Gastrocnemius medialis (tissue), 4 donors: ENCODE results near the gene GRM8. TPM values are rescaled to one million over a fixed set of nuclear protein-coding genes. Genes with fewer than 3 reads are reported as not detected.

ENCODE experiments used
- ATAC-seq, 2 donors: fragments of 150-250 bp; one replicate each; pipeline ENCODE4 v1.9.1; 2016
- DNase-seq, 2 donors: peaks; one replicate each; pipeline ENCODE4 v3.0.0-alpha.2; 2019
- H3K27ac ChIP-seq, 4 donors: fragments of 200-600 bp; sonication (generic); 1 replicate in 1 of 4; 2 replicates in 3 of 4; pipeline ENCODE4 v1.5.1; 2016 to 2018; ENCODE audit warnings: mild to moderate bottlenecking in 2 of 4, moderate library complexity in 1 of 4
- H3K27me3 ChIP-seq, 3 donors: fragments of 200-600 bp; sonication (generic) in 2 of 3; 1 replicate in 1 of 3; 2 replicates in 2 of 3; pipeline versions ENCODE4 v1.5.1 to v1.6.0; 2016 to 2019; ENCODE audit warnings: mild to moderate bottlenecking in 1 of 3, moderate library complexity in 1 of 3
- H3K36me3 ChIP-seq, 2 donors: fragments of 200-600 bp; sonication (generic) in 1 of 2; one replicate each; pipeline ENCODE4 v1.5.1; 2017 to 2018
- H3K4me1 ChIP-seq, 2 donors: fragments of 200-600 bp; sonication (generic) in 1 of 2; one replicate each; pipeline ENCODE4 v1.5.1; 2016 to 2017; ENCODE audit warnings: mild to moderate bottlenecking in 2 of 2
- H3K4me3 ChIP-seq, 4 donors: fragments of 200-600 bp; sonication (generic) in 3 of 4; 1 replicate in 1 of 4; 2 replicates in 3 of 4; pipeline ENCODE4 v1.5.1; 2016 to 2019; ENCODE audit warnings: mild to moderate bottlenecking in 2 of 4
- H3K9me3 ChIP-seq, 3 donors: fragments of 200-600 bp; sonication (generic) in 2 of 3; 1 replicate in 1 of 3; 2 replicates in 2 of 3; pipeline ENCODE4 v1.5.1; 2016 to 2019
- POLR2A ChIP-seq, 2 donors: fragments of 450-650 bp; IDR thresholded peaks; one replicate each; pipeline ENCODE4 v1.6.1; 2017; ENCODE audit warnings: antibody characterized with exemption in 2 of 2, mild to moderate bottlenecking in 2 of 2, moderate library complexity in 2 of 2
- in situ Hi-C, 4 donors: fragments of 200-750 bp; cut with MboI; loops; one replicate each; pipeline versions ENCODE4 v1.15.0 to v1.8.0; 2017; ENCODE audit warnings: low sequenced_read_pairs in 4 of 4
- intact Hi-C: fragments of 100-400 bp; cut with DNase I; formaldehyde crosslinking; loops from one replicate; pipeline ENCODE4 v1.15.1; 2023; ENCODE audit warnings: low total_unique reads
- total RNA-seq, 4 donors: library from RNA; depleted of rRNA; stranded (reverse); fragments of >200 nt; gene quantifications; one replicate each; pipeline versions ENCODE4 v1.1.0 to v1.2.3, GENCODE V29; 2016
- TF ChIP-seq, protein P1 (sequence below), 5 experiments: fragments of 450-650 bp in 3 of 5; fragments of 200-600 bp in 2 of 5; sonication (generic) in 2 of 5; IDR thresholded peaks in 4 of 5; conservative IDR thresholded peaks in 1 of 5; 1 replicate in 4 of 5; 2 replicates in 1 of 5; pipeline ENCODE4 v1.5.1; 2016 to 2019; ENCODE audit warnings: antibody characterized with exemption in 5 of 5, mild to moderate bottlenecking in 3 of 5, moderate library complexity in 3 of 5

GRM8 gene
- total RNA-seq, 4 donors from 2014 or later = not detected

DNA sequence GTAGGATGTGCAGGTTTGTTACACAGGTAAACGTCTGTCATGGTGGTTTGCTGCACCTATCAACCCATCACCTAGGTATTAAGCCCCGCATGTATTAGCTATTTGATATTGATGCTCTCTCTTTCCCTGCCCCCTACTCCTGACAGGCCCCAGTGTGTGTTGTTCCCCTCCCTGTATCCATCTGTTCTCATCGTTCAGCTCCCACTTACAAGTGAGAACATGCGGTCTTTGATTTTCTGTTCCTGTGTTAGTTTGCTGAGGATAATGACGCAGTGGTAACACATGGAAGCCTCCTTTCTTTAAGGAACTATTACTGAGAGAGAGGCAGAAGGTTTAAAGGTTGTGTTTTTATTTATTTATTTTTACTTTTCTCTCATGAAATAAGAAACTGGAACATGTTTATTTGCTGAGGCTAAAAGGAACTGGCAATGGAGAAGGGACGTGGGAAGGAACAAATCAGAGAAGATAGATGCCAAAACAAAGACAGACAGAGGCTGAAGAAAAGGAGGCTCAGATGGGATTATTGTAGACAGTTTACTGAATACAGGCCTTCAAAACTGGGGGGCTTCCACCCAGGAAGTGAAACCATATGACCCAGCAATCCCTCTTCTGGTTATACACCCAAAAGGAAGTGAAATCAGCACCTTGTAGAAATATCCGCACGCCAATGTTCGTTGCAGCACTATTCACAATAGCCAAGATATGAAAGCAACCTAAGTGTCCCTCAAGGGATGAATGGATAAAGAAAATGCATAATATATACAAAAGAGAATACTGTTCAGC is 556.3 kb downstream of the GRM8 start:
- in situ Hi-C loops (no loop called here), intact Hi-C loops (no loop called here)
- H3K9me3 ChIP-seq = no peaks in the 10 kb centered on the region
- H3K27ac ChIP-seq = no peak overlapping the region
- TF ChIP-seq POLR2A (IDR thresholded peaks at IDR 0.05) = no peak
- TF ChIP-seq, protein P1, sequence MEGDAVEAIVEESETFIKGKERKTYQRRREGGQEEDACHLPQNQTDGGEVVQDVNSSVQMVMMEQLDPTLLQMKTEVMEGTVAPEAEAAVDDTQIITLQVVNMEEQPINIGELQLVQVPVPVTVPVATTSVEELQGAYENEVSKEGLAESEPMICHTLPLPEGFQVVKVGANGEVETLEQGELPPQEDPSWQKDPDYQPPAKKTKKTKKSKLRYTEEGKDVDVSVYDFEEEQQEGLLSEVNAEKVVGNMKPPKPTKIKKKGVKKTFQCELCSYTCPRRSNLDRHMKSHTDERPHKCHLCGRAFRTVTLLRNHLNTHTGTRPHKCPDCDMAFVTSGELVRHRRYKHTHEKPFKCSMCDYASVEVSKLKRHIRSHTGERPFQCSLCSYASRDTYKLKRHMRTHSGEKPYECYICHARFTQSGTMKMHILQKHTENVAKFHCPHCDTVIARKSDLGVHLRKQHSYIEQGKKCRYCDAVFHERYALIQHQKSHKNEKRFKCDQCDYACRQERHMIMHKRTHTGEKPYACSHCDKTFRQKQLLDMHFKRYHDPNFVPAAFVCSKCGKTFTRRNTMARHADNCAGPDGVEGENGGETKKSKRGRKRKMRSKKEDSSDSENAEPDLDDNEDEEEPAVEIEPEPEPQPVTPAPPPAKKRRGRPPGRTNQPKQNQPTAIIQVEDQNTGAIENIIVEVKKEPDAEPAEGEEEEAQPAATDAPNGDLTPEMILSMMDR (IDR thresholded peaks at IDR 0.05 in 4 of 5, conservative IDR thresholded peaks at IDR 0.05 in 1 of 5) = no peak
- no peaks in the 10 kb centered on the region for H3K27me3 ChIP-seq
- ATAC-seq (no peak), DNase-seq (no peak)
- no peak overlapping the region for H3K4me3 ChIP-seq
- no peaks in the 10 kb centered on the region for H3K4me1 ChIP-seq
- H3K36me3 ChIP-seq = no peaks in the 10 kb centered on the region

DNA sequence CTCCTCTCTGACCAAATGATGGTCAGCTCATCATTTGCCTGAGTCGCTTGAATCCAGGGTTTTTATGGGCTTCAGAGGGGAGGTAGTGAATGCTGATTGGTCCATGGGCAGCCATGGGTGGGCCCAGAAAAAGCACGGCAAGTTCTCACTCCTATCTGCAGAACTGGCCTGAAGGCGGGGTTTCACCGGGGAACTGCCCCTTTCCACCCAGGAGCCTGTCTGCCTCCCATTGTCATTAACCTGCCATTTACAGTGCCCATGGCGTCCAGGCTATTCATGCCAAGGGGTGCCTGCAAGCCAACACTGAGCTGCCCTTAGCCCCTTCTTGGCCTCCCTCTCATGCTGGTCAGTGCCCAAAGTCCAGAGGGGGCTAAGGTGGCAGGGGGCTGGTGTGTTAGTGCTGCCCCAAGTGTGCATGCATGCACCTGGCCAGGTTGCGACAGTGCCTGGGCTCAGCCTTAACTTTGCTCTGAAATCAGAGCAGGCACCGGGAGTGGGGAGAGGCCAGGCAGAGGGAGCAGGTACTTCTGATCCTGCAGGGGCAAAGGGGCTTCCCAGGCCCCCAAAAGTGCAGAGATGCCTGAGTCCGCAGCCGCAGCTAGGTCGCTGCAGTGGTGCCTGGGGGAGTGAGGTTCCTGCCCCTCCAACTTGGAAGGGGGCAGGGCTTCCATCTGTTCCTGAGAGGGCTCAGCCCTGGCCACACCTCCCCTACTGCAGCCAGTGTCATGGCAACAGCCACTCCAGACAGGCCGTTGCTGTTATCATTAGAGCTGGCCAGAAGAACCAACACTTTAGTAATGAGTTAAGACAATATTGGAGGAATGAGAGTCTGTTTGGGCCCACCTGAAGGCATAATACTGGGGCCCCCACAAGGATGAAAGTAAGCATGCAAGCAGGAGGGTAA is 561.6 kb downstream of the GRM8 start:
- no peak overlapping the region for H3K4me3 ChIP-seq
- H3K27me3 ChIP-seq = no peaks in the 10 kb centered on the region
- no peak for ATAC-seq
- no peak for DNase-seq
- H3K36me3 ChIP-seq = no peaks in the 10 kb centered on the region
- TF ChIP-seq, protein P1 (IDR thresholded peaks at IDR 0.05 in 4 of 5, conservative IDR thresholded peaks at IDR 0.05 in 1 of 5) = no peak
- no peak for TF ChIP-seq POLR2A (IDR thresholded peaks at IDR 0.05)
- H3K27ac ChIP-seq = no peak overlapping the region
- no peaks in the 10 kb centered on the region for H3K4me1 ChIP-seq
- H3K9me3 ChIP-seq = no peaks in the 10 kb centered on the region
- in situ Hi-C loops (no loop called here), intact Hi-C loops (no loop called here)

DNA sequence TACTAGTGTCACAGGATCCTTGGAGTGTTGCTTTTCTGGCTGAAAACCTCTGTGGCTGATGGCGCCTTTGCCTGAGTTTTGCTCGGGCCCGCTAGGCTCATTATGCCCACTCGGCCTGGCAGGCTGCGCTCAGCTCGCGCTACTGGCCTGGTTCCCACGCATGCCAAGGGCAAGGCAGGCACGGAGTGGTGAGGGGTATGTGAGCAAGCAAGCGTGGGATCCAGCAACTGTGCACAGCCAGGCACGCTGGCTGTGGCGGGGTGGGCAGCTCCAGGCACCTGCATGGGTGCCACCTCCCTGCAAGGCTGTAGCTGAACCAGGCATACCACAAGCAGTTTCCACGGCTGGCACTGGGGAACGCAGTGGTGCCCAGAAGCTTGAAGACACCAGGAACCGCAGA is 562.6 kb downstream of the GRM8 start:
- no peak overlapping the region for H3K4me3 ChIP-seq
- no peaks in the 10 kb centered on the region for H3K4me1 ChIP-seq
- H3K27me3 ChIP-seq = no peaks in the 10 kb centered on the region
- H3K27ac ChIP-seq = no peak overlapping the region
- H3K36me3 ChIP-seq = no peaks in the 10 kb centered on the region
- intact Hi-C loops (no loop called here), in situ Hi-C loops (no loop called here)
- DNase-seq (no peak), ATAC-seq (no peak)
- no peak for TF ChIP-seq POLR2A (IDR thresholded peaks at IDR 0.05)
- TF ChIP-seq, protein P1 (IDR thresholded peaks at IDR 0.05 in 4 of 5, conservative IDR thresholded peaks at IDR 0.05 in 1 of 5) = no peak
- H3K9me3 ChIP-seq = no peaks in the 10 kb centered on the region

DNA sequence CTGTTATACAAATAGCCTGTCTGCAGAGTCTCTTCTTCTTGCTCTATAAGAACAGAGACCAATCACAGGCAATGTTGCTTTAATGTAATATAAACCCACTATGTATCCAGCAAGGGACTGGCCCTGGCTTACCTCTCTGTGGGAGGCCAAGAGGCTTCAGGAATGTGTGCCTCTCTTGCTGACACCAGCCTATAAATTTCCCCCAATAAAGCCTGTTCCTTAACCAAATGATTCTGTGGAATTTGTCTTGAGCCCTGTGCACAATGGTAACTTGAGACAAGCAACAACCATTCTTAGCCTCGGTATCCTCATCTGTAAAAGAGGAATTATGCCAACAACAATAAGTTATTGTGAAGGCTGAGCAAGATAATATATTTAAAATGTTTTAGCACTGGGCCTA is 563.7 kb downstream of the GRM8 start:
- Histone ChIP-seq H3K9me3 (no peaks in the 10 kb centered on the region), H3K36me3 (no peaks in the 10 kb centered on the region), H3K27me3 (no peaks in the 10 kb centered on the region), H3K4me3 (no peak overlapping the region), H3K4me1 (no peaks in the 10 kb centered on the region), H3K27ac (no peak overlapping the region)
- DNase-seq = no peak
- no peak for ATAC-seq
- in situ Hi-C loops (no loop called here), intact Hi-C loops (no loop called here)
- no peak for TF ChIP-seq POLR2A (IDR thresholded peaks at IDR 0.05)
- TF ChIP-seq, protein P1 (IDR thresholded peaks at IDR 0.05 in 4 of 5, conservative IDR thresholded peaks at IDR 0.05 in 1 of 5) = no peak
